SU-DHL-6 (cell line): Measurements from ENCODE around the gene APLN.

Experiments
- H2AFZ ChIP-seq: fragments of 200-600 bp; sonication (generic); 2 replicates; pipeline ENCODE4 v1.6.1; 2014; ENCODE audit warnings: low read depth, mild to moderate bottlenecking, moderate library complexity, mixed read lengths, antibody characterized with exemption, low read length; ENCODE audit not compliant: severe bottlenecking
- H3F3A ChIP-seq: fragments of 200-600 bp; shearing (Covaris generic); 2 replicates; pipeline ENCODE4 v1.6.0; 2016; ENCODE audit warnings: antibody characterized with exemption, mild to moderate bottlenecking; ENCODE audit not compliant: insufficient read depth
- H3K27ac ChIP-seq: fragments of 200-600 bp; sonication (generic); 2 replicates; pipeline ENCODE4 v1.5.1; 2016; ENCODE audit warnings: low read depth, mild to moderate bottlenecking, low read length, moderate library complexity, mixed read lengths
- H3K27me3 ChIP-seq: fragments of 200-600 bp; sonication (generic), shearing (Covaris generic); 2 replicates; pipeline ENCODE4 v1.6.0; 2014; ENCODE audit warnings: mild to moderate bottlenecking, low read length
- H3K36me3 ChIP-seq: fragments of 200-600 bp; sonication (generic); 2 replicates; pipeline ENCODE4 v1.6.1; 2014; ENCODE audit warnings: mild to moderate bottlenecking, low read length, mixed read lengths
- H3K4me2 ChIP-seq: fragments of 300-600, 200-600 bp; shearing (Covaris generic), sonication (generic); 2 replicates; pipeline ENCODE4 v1.6.0; 2014; ENCODE audit warnings: low read length, low read depth, mild to moderate bottlenecking; ENCODE audit not compliant: poor library complexity, severe bottlenecking
- H3K4me3 ChIP-seq: fragments of 200-600 bp; sonication (generic); 2 replicates; pipeline ENCODE4 v1.5.1; 2014; ENCODE audit warnings: antibody characterized with exemption, low read length, mild to moderate bottlenecking, mixed read lengths; ENCODE audit not compliant: insufficient read depth, poor library complexity, severe bottlenecking
- H3K79me2 ChIP-seq: fragments of 200-600 bp; sonication (generic); 2 replicates; pipeline ENCODE4 v1.6.1; 2014; ENCODE audit warnings: mild to moderate bottlenecking, low read length, moderate library complexity; ENCODE audit not compliant: insufficient read depth
- H3K9ac ChIP-seq: fragments of 200-600 bp; sonication (generic); 2 replicates; pipeline ENCODE4 v1.7.0; 2014; ENCODE audit warnings: mild to moderate bottlenecking, low read length
- H3K9me2 ChIP-seq: fragments of 200-600 bp; sonication (generic); replicated peaks from 2 replicates; pipeline ENCODE4 v1.6.1; 2014; ENCODE audit warnings: low read length; ENCODE audit not compliant: insufficient read depth
- H3K9me3 ChIP-seq: fragments of 200-600 bp; sonication (generic); 2 replicates; pipeline ENCODE4 v1.6.1; 2014; ENCODE audit warnings: low read length, mixed read lengths; ENCODE audit not compliant: insufficient read depth
- H4K20me1 ChIP-seq: fragments of 200-600 bp; sonication (generic); 2 replicates; pipeline ENCODE4 v1.6.1; 2014; ENCODE audit warnings: low read depth, mild to moderate bottlenecking, antibody characterized with exemption, low read length, moderate library complexity, mixed read lengths
- EZH2phosphoT487 ChIP-seq: fragments of 200-600 bp; sonication (generic), shearing (Covaris generic); conservative IDR thresholded peaks from 2 replicates; pipeline ENCODE4 v1.6.1; 2018; ENCODE audit warnings: mild to moderate bottlenecking, antibody characterized with exemption, low read length, moderate library complexity, mixed read lengths
- TF ChIP-seq, protein P1 (sequence below): fragments of 200-600 bp; sonication (generic); IDR thresholded peaks from one replicate; pipeline ENCODE4 v1.5.1; 2017; ENCODE audit warnings: antibody characterized with exemption, mild to moderate bottlenecking, low read length, moderate library complexity; ENCODE audit not compliant: insufficient read depth, poor library complexity, severe bottlenecking

The APLN gene, protein sequence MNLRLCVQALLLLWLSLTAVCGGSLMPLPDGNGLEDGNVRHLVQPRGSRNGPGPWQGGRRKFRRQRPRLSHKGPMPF

DNA sequence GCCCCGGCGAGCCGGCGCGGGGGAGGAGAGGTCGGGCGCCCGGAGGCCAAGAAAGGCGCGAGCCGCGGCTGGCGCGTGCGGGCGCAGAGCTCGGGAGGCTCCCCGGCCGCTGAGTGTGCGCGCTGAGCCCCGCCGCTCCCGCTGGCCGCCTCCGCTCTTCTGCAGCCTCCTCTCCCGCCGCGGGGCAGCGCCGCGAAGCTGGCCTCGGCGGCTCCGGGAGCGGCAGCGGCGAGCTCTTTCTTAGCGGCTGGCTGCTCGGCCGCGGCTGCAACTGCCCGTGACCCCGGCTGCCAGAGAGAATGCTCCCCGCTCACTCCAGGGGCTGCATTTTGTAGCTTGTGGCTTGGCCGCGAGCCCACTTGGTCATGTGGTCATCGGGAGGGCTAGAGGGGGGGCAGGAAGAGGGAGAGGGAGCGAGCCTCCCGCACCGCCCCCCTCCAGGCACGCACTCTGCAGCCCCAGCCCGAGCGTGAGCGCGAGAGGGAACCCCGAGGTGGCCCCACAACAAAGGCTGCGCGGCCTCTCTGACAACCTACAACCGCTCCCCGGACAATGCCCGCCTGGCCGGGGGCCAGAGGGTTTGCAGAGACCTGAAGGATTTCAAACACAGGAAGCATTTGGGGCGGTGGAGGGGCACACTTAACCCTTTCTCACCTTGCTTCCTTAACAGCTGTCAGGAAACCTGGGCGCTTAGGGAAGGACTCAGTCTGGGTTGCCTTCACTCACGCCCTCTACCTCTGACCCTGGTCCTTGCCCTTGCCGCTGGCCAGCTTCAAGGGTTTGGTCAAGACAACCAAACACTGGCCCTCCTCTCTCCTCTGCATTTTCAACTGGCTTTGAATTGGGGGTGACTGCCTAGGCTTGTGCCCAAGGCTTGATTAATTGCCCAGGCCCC lies at the start of gene APLN:
Gene APLN, minus strand, starts transcription at position 305 of the 895 bp plus-strand sequence. CDS start 326 bp downstream, outside the sequence.
- H3K9me3 ChIP-seq, result no peaks in the 10 kb centered on the region
- H3K36me3 ChIP-seq, result no peaks in the 10 kb centered on the region
- no peaks in the 10 kb centered on the region for H3K9me2 ChIP-seq
- no peaks in the 10 kb centered on the region for H3K79me2 ChIP-seq
- peak within 1 kb of the TSS; percentile 48 for H3K4me2 ChIP-seq
- no peaks in the 10 kb centered on the region for H3K27me3 ChIP-seq
- H3F3A ChIP-seq, result no peaks in the 10 kb centered on the region
- no peaks in the 10 kb centered on the region for H4K20me1 ChIP-seq
- peak within 1 kb of the TSS; percentile 37 for H3K4me3 ChIP-seq
- peak within 1 kb of the TSS; percentile 31; the same call in 1 of the 2 replicates for H3K9ac ChIP-seq
- no peak within 1 kb of the TSS for H3K27ac ChIP-seq
- TF ChIP-seq, protein P1, sequence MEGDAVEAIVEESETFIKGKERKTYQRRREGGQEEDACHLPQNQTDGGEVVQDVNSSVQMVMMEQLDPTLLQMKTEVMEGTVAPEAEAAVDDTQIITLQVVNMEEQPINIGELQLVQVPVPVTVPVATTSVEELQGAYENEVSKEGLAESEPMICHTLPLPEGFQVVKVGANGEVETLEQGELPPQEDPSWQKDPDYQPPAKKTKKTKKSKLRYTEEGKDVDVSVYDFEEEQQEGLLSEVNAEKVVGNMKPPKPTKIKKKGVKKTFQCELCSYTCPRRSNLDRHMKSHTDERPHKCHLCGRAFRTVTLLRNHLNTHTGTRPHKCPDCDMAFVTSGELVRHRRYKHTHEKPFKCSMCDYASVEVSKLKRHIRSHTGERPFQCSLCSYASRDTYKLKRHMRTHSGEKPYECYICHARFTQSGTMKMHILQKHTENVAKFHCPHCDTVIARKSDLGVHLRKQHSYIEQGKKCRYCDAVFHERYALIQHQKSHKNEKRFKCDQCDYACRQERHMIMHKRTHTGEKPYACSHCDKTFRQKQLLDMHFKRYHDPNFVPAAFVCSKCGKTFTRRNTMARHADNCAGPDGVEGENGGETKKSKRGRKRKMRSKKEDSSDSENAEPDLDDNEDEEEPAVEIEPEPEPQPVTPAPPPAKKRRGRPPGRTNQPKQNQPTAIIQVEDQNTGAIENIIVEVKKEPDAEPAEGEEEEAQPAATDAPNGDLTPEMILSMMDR, result no peak
- no peak for TF ChIP-seq EZH2phosphoT487
- peak within 1 kb of the TSS; percentile 48 for H2AFZ ChIP-seq

DNA sequence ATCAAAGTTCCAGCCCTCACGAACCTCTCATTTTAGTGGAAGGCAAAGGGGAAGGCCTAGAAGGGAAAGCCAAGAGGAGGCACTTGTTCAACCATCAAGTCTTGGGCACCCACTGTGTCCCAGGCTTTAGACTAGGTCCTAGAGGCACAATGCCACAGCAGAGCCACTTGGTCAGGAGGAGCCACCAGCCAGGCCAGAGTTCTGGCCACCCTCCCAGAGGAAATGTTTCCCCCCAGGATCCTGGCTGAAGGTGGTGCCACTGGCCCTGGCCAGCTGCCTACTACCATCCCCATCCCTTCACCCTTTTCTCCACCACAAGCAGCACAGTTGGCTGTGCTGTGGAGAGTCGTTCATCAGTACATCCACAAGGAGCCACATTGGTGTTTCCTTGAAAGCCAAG lies 49.7 kb upstream of the APLN start:
- Histone ChIP-seq H3F3A (no peaks in the 10 kb centered on the region), H3K9me2 (no peaks in the 10 kb centered on the region), H3K4me2 (no peak overlapping the region), H3K36me3 (no peaks in the 10 kb centered on the region), H2AFZ (no peak overlapping the region), H3K9me3 (no peaks in the 10 kb centered on the region), H3K27me3 (no peaks in the 10 kb centered on the region), H3K79me2 (no peaks in the 10 kb centered on the region), H3K27ac (no peak overlapping the region), H4K20me1 (no peaks in the 10 kb centered on the region), H3K4me3 (no peak overlapping the region), H3K9ac (no peak overlapping the region)
- TF ChIP-seq EZH2phosphoT487, result no peak
- TF ChIP-seq, protein P1, result no peak

DNA sequence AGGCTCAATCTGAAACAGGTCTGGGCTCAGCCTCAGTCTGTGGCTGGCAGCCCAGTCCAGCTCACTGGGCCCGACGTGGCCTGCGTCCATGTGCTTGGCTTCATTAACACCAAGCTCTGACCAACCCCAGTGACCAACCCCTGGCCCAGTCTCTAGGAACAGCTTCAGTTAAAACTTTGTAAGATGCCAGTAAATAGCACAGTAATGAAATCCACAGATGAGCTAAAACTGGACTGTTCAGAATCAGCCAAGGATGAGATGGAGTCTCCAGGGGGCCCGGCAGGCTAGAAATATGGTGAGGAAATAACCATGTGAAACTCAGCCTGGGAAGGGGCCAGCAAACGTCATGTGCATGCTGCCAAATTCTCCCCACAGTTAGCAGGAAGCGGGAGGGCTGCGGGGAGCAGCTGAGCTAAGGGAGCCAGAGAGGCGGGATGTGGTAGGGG lies 46.9 kb upstream of the APLN start:
- H3K9me3 ChIP-seq, result no peaks in the 10 kb centered on the region
- H3K27me3 ChIP-seq, result no peaks in the 10 kb centered on the region
- H2AFZ ChIP-seq, result no peak overlapping the region
- H3K36me3 ChIP-seq, result no peaks in the 10 kb centered on the region
- H3K4me3 ChIP-seq, result no peak overlapping the region
- no peak overlapping the region for H3K27ac ChIP-seq
- no peaks in the 10 kb centered on the region for H3K9me2 ChIP-seq
- H3F3A ChIP-seq, result no peaks in the 10 kb centered on the region
- no peaks in the 10 kb centered on the region for H3K79me2 ChIP-seq
- no peaks in the 10 kb centered on the region for H4K20me1 ChIP-seq
- H3K9ac ChIP-seq, result no peak overlapping the region
- no peak overlapping the region for H3K4me2 ChIP-seq
- TF ChIP-seq EZH2phosphoT487, result no peak
- TF ChIP-seq, protein P1, result no peak
